Adrenal gland (tissue), 5 donors: ENCODE measurements around the gene SCYGR1.

ENCODE experiments used
- POLR2A ChIP-seq, 2 donors: fragments of 450-650 bp; IDR thresholded peaks; one replicate each; pipeline ENCODE4 v1.6.1; 2017; ENCODE audit warnings: antibody characterized with exemption in 2 of 2, mild to moderate bottlenecking in 2 of 2, moderate library complexity in 1 of 2
- TF ChIP-seq, protein P1 (sequence below), 6 experiments: fragments of 450-650 bp in 4 of 6; fragments of 200-600 bp in 2 of 6; sonication (generic) in 1 of 6; IDR thresholded peaks; 1 replicate in 5 of 6; 2 replicates in 1 of 6; pipeline versions ENCODE4 v1.5.1 to v1.8.0; 2016 to 2021; ENCODE audit warnings: antibody characterized with exemption in 6 of 6, mild to moderate bottlenecking in 2 of 6, moderate library complexity in 1 of 6
- donor health status: DM: no; HTN: no; CAD: no.

DNA sequence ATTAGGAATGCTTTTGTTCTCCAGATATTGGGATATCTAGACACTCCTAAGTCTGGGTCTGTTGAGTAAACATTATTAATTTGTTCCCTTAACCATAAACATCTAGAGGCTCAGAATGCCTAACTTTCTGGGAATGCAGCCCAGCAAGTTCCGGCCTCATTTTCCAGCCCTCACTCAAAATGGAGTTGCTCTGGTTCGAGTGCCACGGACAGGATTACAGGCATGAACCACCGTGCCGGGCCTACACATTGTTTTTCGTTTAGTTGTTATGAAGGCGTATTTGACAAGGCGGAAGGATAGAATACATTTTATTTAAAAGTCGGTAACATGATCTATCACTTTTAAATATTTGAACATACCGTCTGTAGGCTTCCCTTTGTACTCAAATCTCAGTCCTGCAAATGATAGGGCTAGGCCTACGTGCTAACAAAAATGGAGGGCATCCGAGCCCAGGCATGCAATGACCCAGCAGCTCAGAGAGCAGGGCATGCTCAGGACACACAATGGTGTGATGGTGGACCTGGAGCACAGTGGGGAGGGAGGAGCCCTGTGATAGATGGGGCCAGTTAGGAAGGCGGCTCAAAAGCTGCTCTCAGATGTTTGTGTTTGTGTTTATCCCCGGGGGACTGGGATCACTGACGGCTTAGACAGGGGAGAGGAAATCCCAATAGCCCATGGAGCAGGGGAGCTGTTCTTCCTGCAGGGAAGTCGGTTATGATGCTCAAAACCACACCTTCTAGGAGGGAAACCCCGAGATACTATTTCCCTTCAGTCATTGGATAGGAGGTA is 2.9 kb upstream of the SCYGR1 start:
- TF ChIP-seq, protein P1, sequence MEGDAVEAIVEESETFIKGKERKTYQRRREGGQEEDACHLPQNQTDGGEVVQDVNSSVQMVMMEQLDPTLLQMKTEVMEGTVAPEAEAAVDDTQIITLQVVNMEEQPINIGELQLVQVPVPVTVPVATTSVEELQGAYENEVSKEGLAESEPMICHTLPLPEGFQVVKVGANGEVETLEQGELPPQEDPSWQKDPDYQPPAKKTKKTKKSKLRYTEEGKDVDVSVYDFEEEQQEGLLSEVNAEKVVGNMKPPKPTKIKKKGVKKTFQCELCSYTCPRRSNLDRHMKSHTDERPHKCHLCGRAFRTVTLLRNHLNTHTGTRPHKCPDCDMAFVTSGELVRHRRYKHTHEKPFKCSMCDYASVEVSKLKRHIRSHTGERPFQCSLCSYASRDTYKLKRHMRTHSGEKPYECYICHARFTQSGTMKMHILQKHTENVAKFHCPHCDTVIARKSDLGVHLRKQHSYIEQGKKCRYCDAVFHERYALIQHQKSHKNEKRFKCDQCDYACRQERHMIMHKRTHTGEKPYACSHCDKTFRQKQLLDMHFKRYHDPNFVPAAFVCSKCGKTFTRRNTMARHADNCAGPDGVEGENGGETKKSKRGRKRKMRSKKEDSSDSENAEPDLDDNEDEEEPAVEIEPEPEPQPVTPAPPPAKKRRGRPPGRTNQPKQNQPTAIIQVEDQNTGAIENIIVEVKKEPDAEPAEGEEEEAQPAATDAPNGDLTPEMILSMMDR (IDR thresholded peaks at IDR 0.05): no peak
- no peak for TF ChIP-seq POLR2A (IDR thresholded peaks at IDR 0.05)
